ENCODE measurements around the gene FALEC.
"Not testable (repeated sequence)": the region's sequence is repeated elsewhere in the genome, so short reads cannot be mapped to it uniquely, and the experiment has no call there.

FALEC gene

DNA sequence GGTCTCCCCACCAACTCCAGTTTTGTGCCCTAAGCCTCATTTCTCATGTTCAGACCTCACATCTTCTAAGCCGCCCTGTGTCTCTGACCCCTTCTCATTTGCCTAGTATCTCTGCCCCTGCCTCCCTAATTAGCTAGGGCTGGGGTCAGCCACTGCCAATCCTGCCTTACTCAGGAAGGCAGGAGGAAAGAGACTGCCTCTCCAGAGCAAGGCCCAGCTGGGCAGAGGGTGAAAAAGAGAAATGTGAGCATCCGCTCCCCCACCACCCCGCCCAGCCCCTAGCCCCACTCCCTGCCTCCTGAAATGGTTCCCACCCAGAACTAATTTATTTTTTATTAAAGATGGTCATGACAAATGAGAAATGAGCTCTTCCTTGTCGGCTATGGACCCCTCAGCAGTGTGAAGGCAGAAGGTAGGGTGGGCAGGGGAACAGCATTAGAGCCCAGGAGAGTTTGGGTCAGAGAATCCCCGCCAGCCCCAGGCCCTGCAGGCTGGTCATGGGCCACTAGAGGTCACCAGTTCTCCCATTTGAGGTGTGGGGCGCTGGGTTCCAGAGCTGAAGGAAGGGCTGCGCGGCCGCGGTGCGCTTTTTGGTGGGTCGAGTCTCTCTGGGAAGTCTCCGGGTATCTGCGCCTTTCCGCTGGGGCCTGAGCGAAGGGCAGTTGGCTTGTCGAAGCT lies 45.2 kb downstream of the FALEC start:
- no peak for DNase-seq

- DNase-seq, result peak; percentile 92
Measured at GRCh38 chr1:150561254-150561973, 45.9 kb downstream of the FALEC start.

GRCh38 chr1:150561974-150562445 lies 46.5 kb downstream of the FALEC start:
- peak; percentile 90 for DNase-seq

- DNase-seq, result peak; percentile 27
Measured at GRCh38 chr1:150562446-150563339, 47.1 kb downstream of the FALEC start.

DNA sequence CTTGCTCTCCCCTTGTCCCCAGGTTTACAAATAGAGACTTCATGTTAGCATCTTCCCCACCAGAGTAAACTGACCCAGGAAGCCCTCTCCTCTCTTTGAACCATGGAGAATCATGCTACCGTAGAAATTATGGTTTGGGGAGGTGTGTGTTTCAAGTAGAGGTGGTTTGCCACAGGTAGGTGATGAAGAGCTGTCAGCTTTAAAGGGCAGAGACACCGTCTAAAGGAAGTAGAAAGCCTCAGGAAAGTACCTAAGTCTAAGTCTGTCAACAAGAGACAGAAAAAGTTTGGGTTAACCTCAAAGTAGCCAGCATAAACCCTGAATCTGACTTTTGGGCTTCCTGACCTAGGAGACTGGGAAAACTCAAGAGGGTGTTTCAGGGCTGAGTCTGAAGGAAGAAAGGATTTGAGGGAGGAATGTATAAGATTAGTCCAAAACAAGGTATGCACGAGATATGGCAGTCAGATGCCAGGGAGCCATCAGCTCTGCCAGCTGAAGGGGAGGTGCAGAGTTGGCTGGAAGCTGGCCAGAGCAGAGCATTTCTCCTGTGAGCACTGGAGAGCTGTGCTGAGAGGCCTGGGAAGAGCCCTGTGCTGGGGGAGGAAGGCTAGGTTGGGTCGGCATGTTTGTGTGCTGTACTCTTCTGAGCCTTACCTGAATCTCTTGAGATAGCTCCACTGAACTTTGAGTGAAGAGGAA lies 47.9 kb downstream of the FALEC start:
- DNase-seq, result no peak

GRCh38 chr1:150564051-150564991 lies 48.8 kb downstream of the FALEC start:
- peak; percentile 24 for DNase-seq

GRCh38 chr1:150565240-150565991 lies 49.9 kb downstream of the FALEC start:
- peak; percentile 21 for DNase-seq

DNA sequence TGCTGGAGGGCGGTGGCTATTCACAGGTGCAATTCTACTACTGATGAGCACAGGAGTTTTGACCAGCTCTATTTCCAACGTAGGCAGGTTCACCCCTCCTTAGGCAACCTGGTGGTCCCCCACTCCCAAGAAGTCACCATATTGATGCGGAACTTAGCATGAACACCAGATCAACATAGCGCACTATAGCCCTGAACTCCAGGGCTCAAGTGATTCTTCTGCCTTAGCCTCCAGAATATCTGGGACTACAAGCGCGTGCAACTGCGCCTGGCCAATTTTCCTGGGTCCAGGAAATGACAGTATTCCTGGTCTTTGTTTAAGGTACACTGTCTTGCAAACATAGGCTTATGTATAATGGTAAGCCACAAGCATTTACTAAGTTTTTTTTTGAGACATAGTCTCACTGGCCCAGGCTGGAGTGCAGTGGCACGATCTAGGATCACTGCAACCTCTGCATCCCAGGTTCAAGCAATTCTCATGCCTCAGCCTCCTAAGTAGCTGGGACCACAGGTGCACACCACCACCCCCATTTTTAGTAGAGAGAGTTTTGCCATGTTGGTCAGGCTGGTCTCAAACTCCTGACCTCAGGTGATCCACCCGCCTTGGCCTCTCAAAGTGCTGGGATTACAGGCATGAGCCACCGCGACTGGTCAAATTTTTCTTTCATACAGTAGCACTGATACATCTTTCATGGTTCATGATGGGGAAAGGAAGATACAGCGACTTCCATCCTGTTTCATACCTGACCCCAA lies 51.2 kb downstream of the FALEC start:
- no peak for DNase-seq

GRCh38 chr1:150567341-150567716 lies 51.8 kb downstream of the FALEC start:
- peak; percentile 95 for DNase-seq

DNA sequence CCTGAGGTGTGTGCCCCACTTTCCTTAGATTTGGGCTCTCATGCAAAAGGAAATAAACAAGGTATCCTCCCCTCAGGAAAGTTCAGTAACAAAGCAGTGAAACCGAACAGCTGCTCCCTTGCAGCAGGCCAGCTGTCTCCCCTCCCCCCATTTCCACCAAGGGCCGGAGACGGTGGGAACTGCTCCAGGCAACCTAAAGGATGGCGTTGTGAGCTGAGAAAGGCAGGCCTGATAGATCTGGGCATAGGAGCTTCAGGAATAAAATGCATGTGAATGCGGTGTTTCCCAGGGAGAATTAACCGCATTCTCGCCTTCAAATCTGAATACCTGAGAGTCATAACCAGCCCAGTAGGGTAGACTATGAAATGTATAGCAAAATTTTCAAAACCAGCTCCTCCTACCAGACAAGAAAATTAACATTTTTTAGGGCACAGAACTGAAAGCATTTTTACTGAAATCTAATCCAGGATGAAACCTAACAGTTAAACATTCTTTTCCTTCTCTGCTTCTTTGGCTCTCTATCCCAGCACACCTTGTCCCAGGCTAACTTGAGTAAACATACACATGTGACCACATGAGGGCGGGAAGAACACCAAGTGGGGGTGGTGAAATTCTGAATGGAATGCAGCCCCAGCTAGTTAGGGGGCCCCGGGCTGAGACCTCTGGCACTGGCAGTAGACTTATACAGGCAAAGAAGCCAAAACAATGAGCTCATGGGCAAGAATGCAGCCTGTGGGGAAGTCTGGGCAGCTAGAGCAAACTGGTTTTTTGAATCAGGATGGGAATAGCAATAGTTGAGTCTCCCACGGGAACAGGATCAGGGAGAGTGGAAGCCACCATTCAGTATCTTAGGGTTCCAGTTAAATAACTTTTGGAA lies 52.4 kb downstream of the FALEC start:
- peak; percentile 77 for DNase-seq

DNA sequence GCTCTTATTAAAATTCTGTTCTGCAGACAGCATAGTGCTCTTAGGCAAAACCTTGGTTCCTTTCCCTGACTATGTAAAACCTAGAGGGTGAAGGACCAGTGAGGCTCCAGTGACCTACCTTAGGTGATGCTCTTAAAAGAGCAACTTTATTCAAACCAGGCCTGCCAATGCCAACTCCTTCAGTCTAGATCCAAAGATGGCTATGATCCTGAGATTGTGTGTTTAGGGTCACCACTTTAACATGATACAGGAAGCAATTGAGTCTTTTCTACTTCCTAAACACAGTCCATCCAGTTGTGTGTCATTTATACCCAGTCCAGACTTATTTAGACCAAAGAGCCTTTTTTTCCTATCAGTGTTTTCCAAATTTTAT lies 53.0 kb downstream of the FALEC start:
- DNase-seq, result no peak

DNA sequence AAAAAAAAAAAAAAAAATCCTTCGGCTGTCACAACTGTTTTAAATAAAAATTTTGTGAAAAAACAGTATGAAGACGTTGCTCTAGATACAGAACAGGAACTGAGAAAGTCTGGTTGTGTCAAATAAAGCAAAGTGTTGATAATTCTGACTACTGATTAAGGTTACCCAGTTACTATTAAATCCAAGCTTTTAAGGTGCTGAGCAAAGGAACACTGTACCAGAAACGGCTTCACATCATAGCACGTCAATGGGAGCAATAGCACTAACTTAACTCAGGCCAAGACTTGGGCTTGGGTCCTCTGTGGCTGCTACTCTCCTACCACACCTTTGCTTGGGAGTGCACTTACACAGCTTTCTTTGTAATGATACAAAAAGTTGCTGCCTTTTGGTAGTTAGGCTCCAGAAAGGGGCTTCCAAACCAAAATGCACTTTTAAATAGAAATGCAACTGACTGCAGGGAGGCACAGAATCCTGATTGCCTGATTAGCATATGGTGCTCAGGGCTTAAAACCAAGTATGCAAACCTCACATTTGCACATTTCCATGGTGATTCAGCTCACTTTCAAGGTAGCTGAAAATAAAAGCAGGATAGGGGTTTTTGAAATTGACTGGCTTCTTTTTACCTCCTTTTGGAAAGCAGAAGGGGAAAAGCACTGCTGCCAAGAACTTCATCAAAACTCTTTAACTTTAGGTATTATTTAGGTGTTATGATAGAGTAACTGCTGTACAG lies 57.5 kb downstream of the FALEC start:
- no peak for DNase-seq

DNA sequence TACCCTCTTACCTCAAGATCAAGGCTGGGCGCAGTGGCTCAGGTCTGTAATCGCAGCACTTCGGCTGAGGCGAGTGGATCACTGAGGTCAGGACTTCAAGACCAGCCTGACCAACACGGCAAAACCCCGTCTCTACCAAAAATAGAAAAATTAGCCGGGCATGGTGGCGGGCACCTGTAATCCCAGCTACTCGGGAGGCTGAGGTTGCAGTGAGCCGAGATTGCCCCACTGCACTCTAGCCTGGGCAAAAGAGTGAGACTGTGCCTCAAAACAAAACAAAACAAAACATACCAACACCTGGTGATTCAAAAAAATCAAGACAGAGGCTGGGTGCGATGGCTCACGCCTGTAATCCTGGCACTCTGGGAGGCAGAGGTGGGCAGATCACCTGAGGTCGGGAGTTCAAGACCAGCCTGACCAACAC lies 58.1 kb downstream of the FALEC start:
- DNase-seq, result not testable (repeated sequence)

DNA sequence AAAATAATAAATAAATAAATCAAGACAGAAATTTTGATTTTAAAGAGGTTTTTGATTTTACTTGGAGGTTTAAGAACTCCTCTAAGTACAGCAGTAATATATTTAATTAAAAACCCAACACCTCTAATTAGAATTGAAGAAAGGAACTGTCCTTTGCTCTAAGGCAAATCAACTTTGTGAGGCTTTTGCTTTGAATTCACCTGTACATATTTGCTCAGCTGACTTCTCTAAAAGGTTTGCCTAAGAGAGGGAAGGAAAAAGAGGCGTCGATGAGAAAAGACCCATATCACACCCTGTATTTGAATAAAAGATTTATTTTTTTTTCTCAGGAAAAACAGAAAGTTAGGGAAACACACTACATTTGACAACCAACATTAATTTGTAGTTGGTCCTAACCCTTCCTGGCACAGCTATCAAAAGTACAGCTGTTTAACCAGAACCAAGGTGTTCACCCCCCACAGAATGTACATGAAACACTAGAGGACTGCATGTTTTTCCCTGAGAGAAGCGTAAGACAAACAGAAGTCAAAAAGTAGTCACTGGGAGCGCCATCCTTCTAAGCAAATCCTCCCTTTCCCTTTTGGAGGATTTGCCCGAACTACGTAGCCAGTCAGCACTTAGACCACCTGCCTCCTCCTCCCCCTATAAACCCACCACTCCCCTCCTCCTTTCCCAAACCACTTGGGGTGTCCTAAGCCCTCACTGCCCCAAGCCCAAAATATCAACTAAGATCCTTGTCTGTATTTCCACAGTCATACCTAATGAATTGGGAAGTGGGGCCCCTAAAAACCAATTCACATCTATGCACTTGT lies 58.9 kb downstream of the FALEC start:
- no peak for DNase-seq

GRCh38 chr1:150575072-150575489 lies 59.5 kb downstream of the FALEC start:
- DNase-seq, result no peak

DNA sequence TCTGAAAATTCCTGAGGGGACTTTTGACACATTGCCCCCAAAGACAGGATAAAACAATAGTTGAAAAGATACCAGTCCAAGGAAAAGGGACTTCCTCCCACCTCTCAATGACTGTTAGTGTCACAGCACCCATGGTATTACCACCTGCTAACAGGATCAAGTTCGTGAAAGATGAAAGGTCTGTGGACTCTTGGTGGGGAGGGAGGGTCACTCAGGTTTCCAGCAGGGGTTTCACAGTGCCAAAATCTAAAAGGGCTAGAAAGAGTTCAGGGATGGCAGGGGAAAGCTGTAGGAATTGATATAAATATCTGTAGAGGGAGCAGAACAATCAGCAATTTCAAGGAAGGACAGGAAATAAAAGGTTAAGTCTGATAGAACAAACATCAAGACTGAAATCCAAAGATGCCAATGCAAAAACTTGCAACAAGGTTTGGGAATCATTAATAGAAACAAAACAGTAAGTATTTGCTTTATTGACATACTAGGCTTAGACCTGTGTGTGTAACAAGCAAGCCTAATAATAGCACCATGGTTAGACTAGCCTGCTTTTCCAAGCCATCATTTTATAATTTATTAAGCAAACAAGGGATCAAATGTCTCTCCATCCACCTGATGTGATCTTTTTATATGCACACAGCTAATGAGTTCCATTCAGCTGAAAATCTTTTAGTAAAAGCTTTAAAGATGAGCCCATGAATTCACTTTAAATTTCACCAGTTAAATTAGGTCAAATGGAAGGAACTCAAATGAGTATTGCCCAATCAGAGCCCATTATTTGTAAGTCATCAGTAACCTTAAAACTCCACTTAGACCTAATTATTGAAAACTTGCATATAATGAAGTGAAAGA lies 60.2 kb downstream of the FALEC start:
- peak; percentile 55 for DNase-seq

GRCh38 chr1:150576367-150576711 lies 60.8 kb downstream of the FALEC start:
- no peak for DNase-seq
